IPS DF 19.7 (cell line): Measurements from ENCODE around the gene PLCD3.
"Not testable (repeated sequence)": the region's sequence is repeated elsewhere in the genome, so short reads cannot be mapped to it uniquely, and the experiment has no call there.

Source experiments
- DNase-seq: peaks from one replicate; pipeline ENCODE4 v3.0.0-alpha.2; 2013; ENCODE audit warnings: low read depth, low spot score

The PLCD3 gene

DNA sequence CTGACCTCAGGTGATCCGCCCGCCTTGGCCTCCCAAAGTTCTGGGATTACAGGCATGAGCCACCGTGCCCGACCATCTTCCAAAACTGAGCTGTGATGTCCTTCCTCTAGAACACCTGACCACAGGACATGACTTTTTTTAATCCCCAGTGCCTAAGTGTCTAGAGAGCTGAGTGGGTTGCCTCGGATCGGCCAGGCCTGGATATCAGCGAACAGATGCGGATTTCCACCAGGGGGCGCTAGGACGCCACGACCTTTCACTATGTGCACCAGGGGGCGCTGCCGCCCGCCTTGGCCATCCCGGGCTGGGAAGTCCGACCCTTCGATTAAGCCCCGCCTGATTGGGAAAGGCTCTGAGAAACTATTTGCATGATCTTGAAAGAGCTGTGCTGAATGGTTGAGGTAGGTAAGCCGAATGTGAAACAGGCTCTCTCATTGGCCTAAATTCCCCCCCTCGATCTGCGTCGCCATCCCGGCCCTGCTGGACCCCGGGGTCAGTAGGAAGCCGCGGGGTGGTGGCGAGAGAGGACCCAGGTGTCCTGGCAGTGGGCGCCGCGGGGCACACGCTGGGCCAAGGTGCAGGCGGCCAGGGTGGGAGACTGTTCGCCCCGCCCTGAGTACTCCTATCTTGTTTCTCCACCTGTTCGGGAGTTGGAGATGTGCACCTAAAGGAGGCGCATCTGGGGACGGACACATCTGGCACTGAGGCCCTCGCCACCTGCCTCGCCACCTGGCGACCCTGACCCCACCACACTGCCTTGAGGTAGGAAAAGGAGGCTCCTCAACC, 3.1 kb upstream of the PLCD3 start, which contains the start of gene ACBD4:
Gene ACBD4 (plus strand): TSS at position 496 of the 786 bp plus-strand sequence. CDS start 458 bp downstream, outside the sequence.
- DNase-seq, result peak; percentile 95

- DNase-seq, result no peak
Observed at GRCh38 chr17:45132572-45133463, 503 bp upstream of the PLCD3 start.

DNA sequence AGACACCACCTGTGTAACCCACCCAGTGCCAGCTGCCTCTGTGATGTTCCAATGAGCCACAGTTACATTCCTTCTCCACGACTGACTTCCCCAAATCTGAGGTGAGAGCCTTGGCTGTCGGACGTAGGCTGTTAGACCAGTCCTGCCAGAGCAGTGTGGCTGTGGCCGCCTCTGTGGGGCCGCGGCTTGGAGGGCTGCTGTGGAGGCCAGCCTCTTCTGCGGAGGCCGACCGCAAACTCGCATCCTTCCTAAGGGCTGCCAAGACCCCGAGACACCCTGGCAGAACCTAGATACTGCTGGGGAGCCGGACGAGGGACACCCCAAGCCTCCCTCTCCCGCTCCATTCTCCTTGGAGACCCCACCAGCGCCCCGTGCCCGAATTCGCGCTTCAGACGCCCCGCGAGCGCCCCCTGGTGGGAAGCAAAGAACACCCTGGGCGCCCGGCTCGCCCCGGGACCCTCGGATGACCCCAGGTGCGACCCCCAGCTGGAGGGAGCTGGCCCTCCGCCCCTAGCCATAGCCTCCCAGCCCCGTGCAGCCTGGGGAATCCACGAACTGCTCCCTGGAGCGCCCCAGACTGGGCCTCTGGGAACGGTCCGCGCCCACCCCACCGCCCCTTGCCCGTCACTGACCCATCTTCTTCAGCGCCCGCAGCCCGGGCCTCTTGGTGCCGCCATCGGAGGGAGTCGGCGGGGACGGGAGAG, 547 bp downstream of the PLCD3 start:
- DNase-seq, result no peak

DNA sequence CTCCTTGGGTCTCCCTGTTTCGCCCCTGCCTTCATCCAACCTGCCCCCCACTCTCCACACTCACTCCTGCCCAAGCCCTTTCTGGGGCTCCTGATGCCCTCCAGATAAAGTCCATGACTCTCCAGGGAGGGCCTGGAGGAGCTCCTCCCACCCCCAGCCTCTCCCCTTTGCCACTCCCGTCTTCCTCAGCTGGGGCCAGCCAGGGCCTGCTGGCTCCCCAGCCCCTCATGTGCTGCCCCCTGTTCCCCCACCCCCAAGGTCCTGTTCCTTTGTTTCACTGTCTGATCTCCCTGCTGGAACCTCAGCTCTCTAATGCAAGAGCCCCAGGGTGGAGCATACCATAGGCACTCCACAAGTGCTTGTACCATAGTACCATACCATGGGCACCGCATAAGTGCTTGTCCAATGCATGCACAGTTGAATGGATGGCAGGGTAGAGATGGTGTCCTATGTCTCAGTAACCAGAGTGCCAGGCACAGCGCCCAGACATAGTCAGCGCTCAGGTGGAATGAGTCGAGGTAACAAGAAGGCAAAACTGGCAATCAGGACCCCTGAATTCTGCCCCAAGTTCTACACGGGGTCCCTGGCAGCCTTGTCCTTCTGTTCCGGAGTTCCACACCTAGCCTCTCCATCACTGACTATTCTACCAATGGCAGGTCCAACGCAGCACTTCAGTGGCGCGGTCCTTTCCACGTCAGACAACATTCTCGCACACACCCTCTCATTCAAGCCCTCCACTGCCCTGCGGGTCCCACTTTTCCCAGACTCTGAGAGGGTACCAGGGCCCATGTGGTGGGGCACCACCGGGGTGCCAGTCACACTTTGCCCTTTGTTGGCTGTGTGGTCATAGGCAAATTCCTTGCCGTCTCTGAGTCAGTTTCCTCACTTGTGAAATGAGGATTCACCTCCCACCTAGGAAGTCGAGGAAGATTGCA, 1.4 kb downstream of the PLCD3 start:
- DNase-seq, result no peak

GRCh38 chr17:45129940-45130680, 2.2 kb downstream of the PLCD3 start:
- no peak for DNase-seq

GRCh38 chr17:45129426-45129939, 2.8 kb downstream of the PLCD3 start:
- no peak for DNase-seq

DNA sequence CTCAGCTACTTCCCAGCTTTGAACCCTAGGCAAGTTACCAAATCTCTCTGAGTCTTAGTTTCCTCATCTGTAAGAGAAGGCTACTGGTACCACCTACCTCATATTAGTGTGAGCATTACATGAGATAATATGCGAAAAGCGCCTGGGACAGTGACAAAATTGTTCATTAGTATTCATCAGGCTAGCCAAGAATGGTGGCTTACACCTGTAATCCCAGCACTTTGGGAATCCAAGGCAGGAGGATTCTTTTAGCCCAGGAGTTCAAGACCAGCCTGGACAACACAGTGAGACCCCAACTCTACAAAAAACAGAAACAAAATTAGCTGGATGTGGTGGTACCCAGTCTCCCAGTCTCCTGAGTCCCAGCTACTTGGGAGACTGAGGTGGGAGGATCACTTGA, 3.3 kb downstream of the PLCD3 start:
- DNase-seq, result no peak

GRCh38 chr17:45128331-45128730, 4.0 kb downstream of the PLCD3 start:
- no peak for DNase-seq

DNA sequence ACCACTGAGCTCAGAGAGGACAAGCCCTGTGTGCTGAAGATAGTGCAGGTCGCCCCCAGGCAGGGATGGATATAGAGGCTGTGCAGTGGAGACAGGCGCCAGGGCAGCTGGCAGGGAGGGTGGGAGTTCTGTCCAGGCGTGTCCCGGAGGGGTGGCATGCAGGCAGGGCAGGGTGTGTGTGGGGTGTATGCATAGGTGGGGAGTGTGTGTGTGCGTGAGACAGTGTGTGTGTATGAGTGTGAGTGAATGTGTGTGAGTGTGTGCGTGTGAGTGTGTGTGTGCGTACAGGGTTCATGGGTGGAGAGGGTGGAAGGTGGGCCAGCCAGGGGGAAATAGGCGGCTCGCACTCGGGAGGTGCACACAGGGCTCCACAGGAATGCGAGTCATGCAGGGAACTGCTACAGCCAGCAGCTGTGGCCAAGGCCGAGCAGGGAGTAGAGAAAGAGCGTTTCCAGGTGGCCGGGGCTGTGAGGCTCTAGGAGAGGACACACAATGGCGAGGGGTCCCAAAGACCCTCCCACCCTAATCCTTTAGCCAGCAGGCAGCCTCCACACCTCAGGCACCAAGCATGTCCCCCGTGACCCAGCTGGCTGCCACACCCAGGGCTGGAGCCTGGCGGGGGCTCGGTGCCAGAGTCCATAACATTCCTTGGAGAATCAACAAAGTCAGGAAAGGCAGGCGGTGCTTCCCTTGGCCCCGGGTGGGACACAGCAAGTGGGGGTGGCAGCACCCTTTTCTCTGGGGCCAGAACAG, 4.6 kb downstream of the PLCD3 start:
- no peak for DNase-seq

DNA sequence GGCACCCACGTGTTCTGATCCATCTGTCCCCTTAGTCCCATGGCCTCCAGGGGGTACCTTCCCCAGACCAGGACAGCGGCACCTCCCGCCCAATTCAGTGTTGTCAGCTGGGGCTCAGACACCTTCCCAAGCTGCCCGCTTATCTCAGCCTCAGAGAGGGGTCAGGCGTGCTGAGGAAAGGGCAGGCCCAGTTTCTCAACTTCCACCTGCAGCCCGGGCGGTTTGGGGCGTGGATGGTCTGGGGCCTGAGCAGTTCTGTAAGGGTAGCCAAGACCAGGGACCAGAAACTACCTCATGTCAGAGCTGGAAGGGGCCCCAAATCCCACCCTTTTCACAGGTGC, 5.1 kb downstream of the PLCD3 start:
- no peak for DNase-seq

GRCh38 chr17:45125509-45125908, 6.8 kb downstream of the PLCD3 start:
- DNase-seq, result no peak

DNA sequence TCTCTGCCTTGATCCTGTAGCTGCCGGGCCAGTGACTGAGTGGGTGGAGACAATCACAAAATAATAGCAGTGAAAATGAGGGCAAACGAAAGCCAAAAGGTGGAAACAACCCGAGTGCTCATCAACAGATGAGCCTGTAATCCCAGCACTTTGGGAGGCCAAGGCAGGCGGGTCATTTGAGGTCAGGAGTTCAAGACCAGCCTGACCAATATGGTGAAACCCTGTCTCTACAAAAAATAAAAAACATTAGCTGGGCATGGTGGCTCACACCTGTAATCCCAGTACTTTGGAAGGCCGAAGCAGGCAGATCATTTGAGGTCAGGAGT, 7.6 kb downstream of the PLCD3 start:
- DNase-seq, result not testable (repeated sequence)

DNA sequence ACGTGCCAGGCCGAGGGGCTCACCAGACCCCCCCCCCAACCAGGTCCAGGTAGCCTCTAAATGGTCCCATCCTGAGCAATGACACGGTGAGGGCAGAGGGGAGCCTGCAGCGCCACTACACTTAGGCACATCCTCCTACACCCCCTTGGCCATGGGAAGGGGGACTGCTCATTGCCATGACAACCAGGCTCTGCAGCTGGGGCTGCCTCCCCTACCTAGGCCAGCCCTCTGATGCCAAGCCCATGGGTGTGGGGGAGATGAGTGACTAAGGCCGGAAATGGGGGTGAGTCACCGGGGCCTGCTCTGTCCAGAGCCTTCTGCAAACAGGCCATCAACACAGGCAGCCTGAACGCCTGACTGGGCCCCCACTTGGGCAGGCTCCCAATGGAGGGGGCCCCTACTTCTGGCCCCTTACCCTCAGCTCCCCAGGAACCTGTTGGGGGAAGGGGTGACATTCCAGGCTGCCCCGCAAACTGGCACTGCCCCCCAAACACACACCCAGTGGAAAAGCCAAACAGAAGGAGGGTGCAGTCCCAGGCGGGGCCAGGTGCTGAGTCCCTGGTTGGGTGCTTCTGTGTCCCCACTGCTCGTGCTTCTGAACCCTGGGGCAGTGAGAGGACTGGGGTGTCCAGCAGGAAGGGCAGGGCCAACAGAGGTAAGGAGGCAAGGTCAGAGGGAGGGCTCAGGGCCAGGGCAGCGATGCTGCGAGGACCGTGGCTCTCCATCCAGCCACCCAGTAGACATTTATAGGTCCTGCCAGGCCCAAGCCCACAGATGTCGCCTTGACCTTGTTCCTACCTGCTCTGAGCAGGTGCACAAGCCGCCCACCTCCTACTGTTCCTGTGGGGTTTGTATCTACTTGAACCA, 8.2 kb downstream of the PLCD3 start:
- DNase-seq, result no peak

GRCh38 chr17:45123076-45123770, 9.1 kb downstream of the PLCD3 start:
- no peak for DNase-seq

DNA sequence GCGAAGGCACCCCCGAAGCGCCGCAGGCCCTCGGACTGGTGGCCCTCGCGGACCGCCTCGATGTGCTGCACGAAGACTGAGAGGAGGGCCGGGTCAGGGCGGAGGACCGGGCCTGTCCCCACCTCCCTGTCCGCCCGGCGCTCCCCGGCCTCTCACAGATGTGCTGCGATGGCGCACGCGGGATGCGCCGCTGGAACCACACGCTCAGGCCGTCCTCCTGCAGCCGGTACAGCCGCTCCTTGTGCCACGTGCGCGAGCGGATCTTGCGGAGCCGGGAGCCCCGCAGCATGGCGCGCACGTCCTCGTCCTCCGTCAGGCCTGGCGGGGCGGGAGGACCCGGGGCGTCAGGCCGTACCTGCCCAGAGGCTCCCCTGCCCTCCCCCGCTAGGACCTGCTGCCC, 11.3 kb downstream of the PLCD3 start:
- DNase-seq, result no peak

DNA sequence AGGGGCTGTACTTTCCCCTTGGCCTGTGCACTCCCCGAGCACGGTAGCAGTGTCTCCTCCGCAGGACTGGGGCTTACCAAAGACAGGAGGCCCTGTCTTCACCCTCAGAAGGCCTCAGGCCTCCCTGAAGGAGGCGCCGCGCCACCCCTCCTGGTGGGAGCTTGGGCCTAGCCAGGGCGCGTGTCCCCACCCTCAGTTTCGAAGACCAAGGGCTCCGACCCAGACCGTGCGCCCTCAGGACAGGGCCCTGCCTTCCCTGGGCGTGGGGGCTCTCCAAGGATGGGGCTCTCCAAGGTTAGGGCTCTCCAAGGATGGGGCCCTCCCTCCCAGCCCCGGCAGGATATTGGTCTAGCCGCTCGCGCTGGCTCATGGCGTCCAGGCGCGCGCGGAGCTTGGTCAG, 11.8 kb downstream of the PLCD3 start:
- no peak for DNase-seq

DNA sequence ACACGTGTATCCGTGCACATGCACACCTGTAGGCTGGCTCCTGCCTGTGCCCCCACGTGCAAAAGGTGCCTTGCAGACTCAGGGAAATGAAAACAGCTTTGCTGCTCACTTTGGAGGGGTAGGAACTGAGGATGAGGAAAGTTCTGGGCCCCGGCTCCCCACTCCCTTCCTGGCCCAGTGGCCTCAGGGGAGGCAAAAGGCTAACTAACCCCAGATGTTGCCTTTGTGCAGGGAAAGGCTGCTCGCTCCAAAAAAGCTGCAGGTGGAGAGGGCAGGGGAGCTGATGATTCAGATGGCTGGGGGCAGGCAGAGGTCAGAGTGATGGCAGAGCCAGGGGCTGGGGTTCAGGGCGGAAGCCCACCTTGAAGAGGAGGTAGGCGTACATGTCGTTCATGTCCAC, 12.4 kb downstream of the PLCD3 start:
- no peak for DNase-seq

GRCh38 chr17:45118691-45119090, 13.6 kb downstream of the PLCD3 start:
- no peak for DNase-seq
